A549 (cell line): ENCODE data around the gene ACOD1. TPM values are rescaled to one million over a fixed set of nuclear protein-coding genes. Genes with fewer than 3 reads are reported as not detected.

Experiments used
- ATAC-seq, 2 experiments: fragments of 200-7000 bp in 1 of 2; fragments of >200 bp in 1 of 2; cut with Nextera tagmentation in 1 of 2; cut with Tn5 transposase in 1 of 2; 3 replicates each; pipeline versions ENCODE4 v1.8.0 to v1.9.1; 2018 to 2020; ENCODE audit warnings: mild to moderate bottlenecking in 1 of 2, moderate library complexity in 1 of 2
- CTCF ChIA-PET: fragments of 300-600 bp; sonication (Branson Sonifier 250); formaldehyde crosslinking; extraction: SDS; loops from one replicate; lab custom pipeline; 2021; ENCODE audit warnings: antibody characterized with exemption, inconsistent platforms; lab: Yijun Ruan, JAX
- POLR2A ChIA-PET: fragments of 350-600 bp; formaldehyde crosslinking; extraction: SDS; loops from one replicate; lab custom pipeline; 2021; ENCODE audit warnings: antibody characterized with exemption, inconsistent platforms; lab: Yijun Ruan, JAX
- DNase-seq, 2 experiments: peaks; one replicate each; pipeline versions ENCODE4 v3.0.0 to v3.0.0-alpha.2; 2011 to 2016; ENCODE audit warnings: low read depth in 1 of 2, low spot score in 1 of 2
- FAIRE-seq: peaks from 2 replicates; lab custom pipeline; 2011; peaks lifted over from hg19 to GRCh38; lab: Jason Lieb, UNC
- H3K27ac ChIP-seq, 2 experiments: fragments of >200 bp; sonication (Bioruptor Twin); formaldehyde crosslinking; 3 replicates each; pipeline ENCODE4 v1.5.1; 2016 to 2017
- H3K4me1 ChIP-seq: fragments of >200 bp; sonication (Bioruptor Twin); formaldehyde crosslinking; 3 replicates; pipeline ENCODE4 v1.6.1; 2016
- H3K4me2 ChIP-seq: fragments of >200 bp; sonication (Bioruptor Twin); formaldehyde crosslinking; 3 replicates; pipeline ENCODE4 v1.6.1; 2016
- H3K4me3 ChIP-seq: fragments of >200 bp; sonication (Bioruptor Twin); formaldehyde crosslinking; 3 replicates; pipeline ENCODE4 v1.5.1; 2016
- H3K9me3 ChIP-seq: fragments of >200 bp; sonication (Bioruptor Twin); formaldehyde crosslinking; 3 replicates; pipeline ENCODE4 v1.6.1; 2016
- BHLHE40 ChIP-seq: IDR thresholded peaks from 2 replicates; pipeline ENCODE4 v1.6.1; 2012; ENCODE audit warnings: low read depth, low read length, inconsistent platforms
- CBX8 ChIP-seq: fragments of 200-600 bp; sonication (generic); IDR thresholded peaks from 2 replicates; pipeline ENCODE4 v1.6.1; 2016
- EHF ChIP-seq: fragments of 250-450 bp; sonication (Bioruptor Pico); IDR thresholded peaks from 2 replicates; pipeline ENCODE4 v1.5.0; 2020; ENCODE audit warnings: mild to moderate bottlenecking
- EP300 ChIP-seq, 2 experiments: fragments of >200 bp; sonication (Bioruptor Twin); formaldehyde crosslinking; IDR thresholded peaks; 2 replicates in 1 of 2; 3 replicates in 1 of 2; pipeline ENCODE4 v1.6.1; 2016 to 2017
- ESRRA ChIP-seq: fragments of 150-350 bp; IDR thresholded peaks from 2 replicates; pipeline ENCODE4 v1.6.1; 2014; ENCODE audit warnings: mild to moderate bottlenecking, low read length, borderline replicate concordance
- FOSL2 ChIP-seq, 2 experiments: fragments of 450-650 bp in 1 of 2; fragments of >200 bp in 1 of 2; sonication (Bioruptor Twin) in 1 of 2; formaldehyde crosslinking; IDR thresholded peaks; 2 replicates each; pipeline versions ENCODE4 v1.5.0 to v1.6.1; 2016 to 2020; ENCODE audit warnings: mild to moderate bottlenecking in 1 of 2, moderate library complexity in 1 of 2
- HDAC2 ChIP-seq: fragments of 200-600 bp; sonication (generic); IDR thresholded peaks from 2 replicates; pipeline ENCODE4 v1.6.1; 2016
- HMGXB4 ChIP-seq: fragments of 250-450 bp; sonication (Bioruptor Pico); IDR thresholded peaks from 2 replicates; pipeline ENCODE4 v1.5.0; 2021; ENCODE audit warnings: mild to moderate bottlenecking, moderate library complexity, borderline replicate concordance
- HOXA7 ChIP-seq: fragments of 250-450 bp; sonication (Bioruptor Pico); IDR thresholded peaks from 2 replicates; pipeline ENCODE4 v1.5.0; 2020; ENCODE audit warnings: mild to moderate bottlenecking, moderate library complexity
- HOXB13 ChIP-seq: fragments of 250-450 bp; sonication (Bioruptor Pico); IDR thresholded peaks from 2 replicates; pipeline ENCODE4 v1.5.0; 2020; ENCODE audit warnings: low read depth, mild to moderate bottlenecking, moderate library complexity
- HOXB5 ChIP-seq: fragments of 250-450 bp; sonication (Bioruptor Pico); IDR thresholded peaks from 2 replicates; pipeline ENCODE4 v1.5.0; 2020; ENCODE audit warnings: mild to moderate bottlenecking, moderate library complexity
- JUN ChIP-seq, 2 experiments: fragments of >200 bp; sonication (Bioruptor Twin); formaldehyde crosslinking; IDR thresholded peaks; 2 replicates in 1 of 2; 3 replicates in 1 of 2; pipeline ENCODE4 v1.6.1; 2016 to 2017
- JUNB ChIP-seq: fragments of >200 bp; sonication (Bioruptor Twin); formaldehyde crosslinking; IDR thresholded peaks from 2 replicates; pipeline ENCODE4 v1.6.1; 2016
- KDM1A ChIP-seq: fragments of 200-600 bp; sonication (generic); IDR thresholded peaks from 2 replicates; pipeline ENCODE4 v1.6.1; 2016; ENCODE audit warnings: low read depth, mild to moderate bottlenecking
- MYC ChIP-seq: IDR thresholded peaks from 2 replicates; pipeline ENCODE4 v1.6.1; 2012; ENCODE audit warnings: mild to moderate bottlenecking, inconsistent platforms, low read length, improper control_type of control experiment, borderline replicate concordance
- NPAS2 ChIP-seq: fragments of 250-450 bp; sonication (Bioruptor Pico); IDR thresholded peaks from 2 replicates; pipeline ENCODE4 v1.8.0; 2022; ENCODE audit warnings: mild to moderate bottlenecking, moderate library complexity, borderline replicate concordance
- PBX3 ChIP-seq: IDR thresholded peaks from 2 replicates; pipeline ENCODE4 v1.6.1; 2012
- PHF8 ChIP-seq: fragments of 200-600 bp; sonication (generic); IDR thresholded peaks from 2 replicates; pipeline ENCODE4 v1.6.1; 2016; ENCODE audit warnings: low read depth, mild to moderate bottlenecking, antibody characterized with exemption, moderate library complexity, borderline replicate concordance
- POLR2AphosphoS2 ChIP-seq: conservative IDR thresholded peaks from 2 replicates; pipeline ENCODE4 v1.6.1; 2012; ENCODE audit warnings: low read length, improper control_type of control experiment, inconsistent platforms
- RARB ChIP-seq: fragments of 250-450 bp; sonication (Bioruptor Pico); IDR thresholded peaks from 2 replicates; pipeline ENCODE4 v1.8.0; 2021; ENCODE audit warnings: mild to moderate bottlenecking, moderate library complexity
- SMC3 ChIP-seq: fragments of >200 bp; sonication (Bioruptor Twin); formaldehyde crosslinking; IDR thresholded peaks from 3 replicates; pipeline ENCODE4 v1.6.1; 2018; ENCODE audit warnings: inconsistent platforms
- TFCP2L1 ChIP-seq: fragments of 250-450 bp; sonication (Bioruptor Pico); IDR thresholded peaks from 2 replicates; pipeline ENCODE4 v1.5.0; 2021; ENCODE audit warnings: mild to moderate bottlenecking
- ZC3H11A ChIP-seq: fragments of 450-650 bp; IDR thresholded peaks from 2 replicates; pipeline ENCODE4 v1.6.1; 2014; ENCODE audit warnings: antibody characterized with exemption, mild to moderate bottlenecking
- ZFP36 ChIP-seq: fragments of 450-650 bp; IDR thresholded peaks from 2 replicates; pipeline ENCODE4 v1.6.1; 2014; ENCODE audit warnings: borderline replicate concordance; ENCODE audit not compliant: partially characterized antibody
- ZNF302 ChIP-seq: fragments of 250-450 bp; sonication (Bioruptor Pico); IDR thresholded peaks from 2 replicates; pipeline ENCODE4 v1.9.0; 2021; ENCODE audit warnings: inconsistent platforms, mild to moderate bottlenecking, moderate library complexity
- ZSCAN20 ChIP-seq: fragments of 250-450 bp; sonication (Bioruptor Pico); IDR thresholded peaks from 2 replicates; pipeline ENCODE4 v1.8.0; 2022; ENCODE audit warnings: mild to moderate bottlenecking, moderate library complexity
- WGBS: methylation state at CpG from one replicate; pipeline ENCODE4 v1.1.6; 2017; ENCODE audit errors: missing lambda C conversion rate; 5-methylcytosine and 5-hydroxymethylcytosine counted together
- polyA plus RNA-seq, 4 experiments: library from polyadenylated mRNA; depleted of rRNA in 3 of 4; stranded (reverse); fragments of >200 nt; fragmentation: RNase III in 1 of 4; extraction: RNeasy Plus Mini Kit Qiagen cat#74134 plus additional on column Dnase treatment in 1 of 4; gene quantifications; 2 replicates in 3 of 4; 3 replicates in 1 of 4; pipeline ENCODE4 v1.2.3, GENCODE V29; 2011 to 2017
- TF ChIP-seq, protein P1 (sequence below): fragments of >200 bp; sonication (Bioruptor Twin); formaldehyde crosslinking; IDR thresholded peaks from 3 replicates; pipeline ENCODE4 v1.5.1; 2016

The ACOD1 gene
- polyA plus RNA-seq, 2 of the 4 experiments (the other 2 are of a cell fraction), result not detected

DNA sequence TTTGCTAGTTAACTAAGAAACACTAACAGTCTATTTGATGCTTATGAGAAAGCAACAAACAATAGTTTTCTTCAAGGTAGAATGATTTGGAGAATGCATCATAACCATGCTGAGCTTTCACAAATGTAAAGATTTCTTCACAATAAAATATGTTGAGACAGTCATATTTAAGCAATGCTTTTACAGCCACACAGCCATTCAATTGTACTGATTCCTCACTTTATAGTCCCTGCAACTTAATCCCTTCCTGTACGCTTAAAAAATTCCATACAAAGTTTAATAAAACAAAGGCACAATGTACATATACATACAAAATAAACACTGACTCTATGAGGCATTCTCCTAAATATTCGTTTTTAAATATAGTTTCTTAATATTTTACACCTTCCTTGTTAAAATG, 4.7 kb upstream of the ACOD1 start:
- DNase-seq, result no peak
- H3K4me3 ChIP-seq, result no peak overlapping the region
- TF ChIP-seq HOXB13 (CRISPR knock-in tag) (no peak), ZNF302 (CRISPR knock-in tag) (no peak), TFCP2L1 (CRISPR knock-in tag) (no peak), SMC3 (no peak), EHF (CRISPR knock-in tag) (no peak), HMGXB4 (CRISPR knock-in tag) (no peak), RARB (CRISPR knock-in tag) (no peak), PBX3 (no peak), ZFP36 (no peak), HOXB5 (CRISPR knock-in tag) (no peak), JUNB (no peak), PHF8 (no peak), KDM1A (no peak), ESRRA (no peak), MYC (no peak)
- TF ChIP-seq, protein P1, sequence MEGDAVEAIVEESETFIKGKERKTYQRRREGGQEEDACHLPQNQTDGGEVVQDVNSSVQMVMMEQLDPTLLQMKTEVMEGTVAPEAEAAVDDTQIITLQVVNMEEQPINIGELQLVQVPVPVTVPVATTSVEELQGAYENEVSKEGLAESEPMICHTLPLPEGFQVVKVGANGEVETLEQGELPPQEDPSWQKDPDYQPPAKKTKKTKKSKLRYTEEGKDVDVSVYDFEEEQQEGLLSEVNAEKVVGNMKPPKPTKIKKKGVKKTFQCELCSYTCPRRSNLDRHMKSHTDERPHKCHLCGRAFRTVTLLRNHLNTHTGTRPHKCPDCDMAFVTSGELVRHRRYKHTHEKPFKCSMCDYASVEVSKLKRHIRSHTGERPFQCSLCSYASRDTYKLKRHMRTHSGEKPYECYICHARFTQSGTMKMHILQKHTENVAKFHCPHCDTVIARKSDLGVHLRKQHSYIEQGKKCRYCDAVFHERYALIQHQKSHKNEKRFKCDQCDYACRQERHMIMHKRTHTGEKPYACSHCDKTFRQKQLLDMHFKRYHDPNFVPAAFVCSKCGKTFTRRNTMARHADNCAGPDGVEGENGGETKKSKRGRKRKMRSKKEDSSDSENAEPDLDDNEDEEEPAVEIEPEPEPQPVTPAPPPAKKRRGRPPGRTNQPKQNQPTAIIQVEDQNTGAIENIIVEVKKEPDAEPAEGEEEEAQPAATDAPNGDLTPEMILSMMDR, result no peak
- ChIA-PET POLR2A (no interaction called here), CTCF (no interaction called here)
- H3K27ac ChIP-seq, result no peak overlapping the region
- H3K4me1 ChIP-seq, result no peaks in the 10 kb centered on the region
- H3K9me3 ChIP-seq, result no peaks in the 10 kb centered on the region
- FAIRE-seq, result no peak
- H3K4me2 ChIP-seq, result no peak overlapping the region
- 28% methylated on average over 2 of the region's 2 CpGs for WGBS
- no peak for ATAC-seq

DNA sequence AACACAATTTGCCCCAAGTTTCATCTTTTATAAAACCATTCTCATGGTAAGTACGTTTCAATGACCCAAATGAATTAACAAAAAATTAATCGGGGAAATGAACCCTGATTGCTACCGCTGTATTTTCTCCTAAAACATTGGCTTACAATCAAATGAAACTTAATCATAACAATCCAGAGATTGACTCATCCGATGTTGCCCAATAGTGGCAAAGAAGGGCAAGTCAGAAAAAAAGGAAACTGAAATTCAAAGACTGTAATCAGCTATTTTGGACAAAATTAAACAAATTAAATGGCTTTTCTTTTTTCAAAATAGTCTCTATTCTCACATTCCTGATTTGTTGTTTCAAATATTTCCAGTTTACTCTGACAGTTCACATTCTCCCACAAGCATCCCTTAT, 3.9 kb upstream of the ACOD1 start:
- DNase-seq (no peak), FAIRE-seq (no peak), ATAC-seq (no peak)
- WGBS, result 46% methylated on average over 4 of the region's 4 CpGs
- CTCF ChIA-PET, result no interaction called here
- no peak overlapping the region for H3K27ac ChIP-seq
- H3K4me2 ChIP-seq, result no peak overlapping the region
- no peak overlapping the region for H3K4me3 ChIP-seq
- TF ChIP-seq HOXB5 (CRISPR knock-in tag), result no peak
- no peak for TF ChIP-seq ESRRA
- no peak for TF ChIP-seq CBX8
- TF ChIP-seq ZC3H11A, result no peak
- TF ChIP-seq JUNB, result no peak
- no peak for TF ChIP-seq ZSCAN20
- no peak for TF ChIP-seq ZFP36
- TF ChIP-seq JUN (IDR thresholded peaks at IDR 0.05), result no peak
- no peak for TF ChIP-seq FOSL2 (IDR thresholded peaks at IDR 0.05)
- no peak for TF ChIP-seq FOSL2 (CRISPR knock-in tag; IDR thresholded peaks at IDR 0.05)
- TF ChIP-seq NPAS2, result no peak
- TF ChIP-seq EP300 (IDR thresholded peaks at IDR 0.05), result no peak
- no peak for TF ChIP-seq PHF8
- TF ChIP-seq BHLHE40, result no peak
- TF ChIP-seq KDM1A, result no peak
- no peak for TF ChIP-seq PBX3
- TF ChIP-seq HDAC2, result no peak
- no peak for TF ChIP-seq POLR2AphosphoS2
- no peak for TF ChIP-seq HOXA7 (CRISPR knock-in tag)
- POLR2A ChIA-PET, result no interaction called here
- no peaks in the 10 kb centered on the region for H3K4me1 ChIP-seq
- H3K9me3 ChIP-seq, result no peaks in the 10 kb centered on the region
